ENCODE data around the gene EPHA2. TPM values are rescaled to one million over a fixed set of nuclear protein-coding genes. Genes with fewer than 3 reads are reported as not detected.

The EPHA2 gene
- total and polyA plus RNA-seq, 4 donors, result 17.5 to 35.6 (median 20.5) TPM

DNA sequence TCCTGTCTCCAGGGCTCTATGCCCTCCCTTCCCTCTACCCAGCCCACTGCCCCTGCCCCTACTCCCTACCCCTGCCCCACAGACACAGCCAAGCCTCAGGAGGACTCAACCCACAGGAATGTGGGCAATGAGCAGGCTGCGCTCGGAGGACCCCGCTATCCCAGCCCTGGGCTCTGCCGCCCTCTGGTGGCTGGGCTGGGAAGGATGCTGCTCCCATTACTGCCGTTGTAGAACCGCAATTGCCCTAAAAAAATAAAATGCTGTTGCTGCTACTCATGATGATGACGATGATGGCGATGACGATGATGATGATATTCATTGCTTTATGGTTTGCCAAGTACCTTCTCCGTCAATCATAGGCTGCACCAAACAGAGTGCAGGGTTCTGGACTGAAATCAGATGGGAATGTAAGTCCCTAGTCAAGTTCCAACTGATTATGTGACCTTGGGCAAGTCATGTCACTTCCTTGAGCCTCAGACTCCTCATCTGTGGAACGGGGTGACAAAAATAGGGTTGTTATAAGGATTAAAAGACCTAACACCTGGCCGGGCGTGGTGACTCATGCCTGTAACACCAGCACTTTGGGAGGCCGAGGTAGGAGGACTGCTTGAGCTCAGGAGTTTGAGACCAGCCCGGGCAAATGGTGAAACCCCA lies 32.0 kb upstream of the EPHA2 start:
- DNase-seq (peak; percentile 74 to 81 (median 79)), ATAC-seq (ENCODE audit: insufficient read depth, low FRiP score) (no peak)
- TF ChIP-seq, protein P1, sequence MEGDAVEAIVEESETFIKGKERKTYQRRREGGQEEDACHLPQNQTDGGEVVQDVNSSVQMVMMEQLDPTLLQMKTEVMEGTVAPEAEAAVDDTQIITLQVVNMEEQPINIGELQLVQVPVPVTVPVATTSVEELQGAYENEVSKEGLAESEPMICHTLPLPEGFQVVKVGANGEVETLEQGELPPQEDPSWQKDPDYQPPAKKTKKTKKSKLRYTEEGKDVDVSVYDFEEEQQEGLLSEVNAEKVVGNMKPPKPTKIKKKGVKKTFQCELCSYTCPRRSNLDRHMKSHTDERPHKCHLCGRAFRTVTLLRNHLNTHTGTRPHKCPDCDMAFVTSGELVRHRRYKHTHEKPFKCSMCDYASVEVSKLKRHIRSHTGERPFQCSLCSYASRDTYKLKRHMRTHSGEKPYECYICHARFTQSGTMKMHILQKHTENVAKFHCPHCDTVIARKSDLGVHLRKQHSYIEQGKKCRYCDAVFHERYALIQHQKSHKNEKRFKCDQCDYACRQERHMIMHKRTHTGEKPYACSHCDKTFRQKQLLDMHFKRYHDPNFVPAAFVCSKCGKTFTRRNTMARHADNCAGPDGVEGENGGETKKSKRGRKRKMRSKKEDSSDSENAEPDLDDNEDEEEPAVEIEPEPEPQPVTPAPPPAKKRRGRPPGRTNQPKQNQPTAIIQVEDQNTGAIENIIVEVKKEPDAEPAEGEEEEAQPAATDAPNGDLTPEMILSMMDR (IDR thresholded peaks at IDR 0.05; ENCODE audit: control extremely low read depth, extremely low read depth), result peak; percentile 98
- peaks cover 0 to 8% (median 2%) of the 10 kb centered on the region in 5 donors for H3K4me1 ChIP-seq (ENCODE audit: control insufficient read depth in 5 of 5, insufficient read depth in 5 of 5, low read length in 5 of 5)
- H3K27me3 ChIP-seq (ENCODE audit: control insufficient read depth in 3 of 3, insufficient read depth in 3 of 3, low read length in 2 of 3), result no peaks in the 10 kb centered on the region
- no peak overlapping the region for H3K9ac ChIP-seq (ENCODE audit: insufficient read depth in 1 of 2, low read length in 2 of 2)
- 23 to 28% methylated on average over 15 of the region's 15 CpGs for WGBS, 2 donors
- no peaks in the 10 kb centered on the region for H3K9me3 ChIP-seq (ENCODE audit: control insufficient read depth in 4 of 4, insufficient read depth in 3 of 4, low read length in 3 of 4)
- H3K27ac ChIP-seq (ENCODE audit: low read depth in 1 of 2, low read length in 1 of 2), result no peak overlapping the region
- no peaks in the 10 kb centered on the region for H3K36me3 ChIP-seq (ENCODE audit: control insufficient read depth in 4 of 4, insufficient read depth in 4 of 4, low read length in 4 of 4)
- H3K4me3 ChIP-seq, result no peak overlapping the region

DNA sequence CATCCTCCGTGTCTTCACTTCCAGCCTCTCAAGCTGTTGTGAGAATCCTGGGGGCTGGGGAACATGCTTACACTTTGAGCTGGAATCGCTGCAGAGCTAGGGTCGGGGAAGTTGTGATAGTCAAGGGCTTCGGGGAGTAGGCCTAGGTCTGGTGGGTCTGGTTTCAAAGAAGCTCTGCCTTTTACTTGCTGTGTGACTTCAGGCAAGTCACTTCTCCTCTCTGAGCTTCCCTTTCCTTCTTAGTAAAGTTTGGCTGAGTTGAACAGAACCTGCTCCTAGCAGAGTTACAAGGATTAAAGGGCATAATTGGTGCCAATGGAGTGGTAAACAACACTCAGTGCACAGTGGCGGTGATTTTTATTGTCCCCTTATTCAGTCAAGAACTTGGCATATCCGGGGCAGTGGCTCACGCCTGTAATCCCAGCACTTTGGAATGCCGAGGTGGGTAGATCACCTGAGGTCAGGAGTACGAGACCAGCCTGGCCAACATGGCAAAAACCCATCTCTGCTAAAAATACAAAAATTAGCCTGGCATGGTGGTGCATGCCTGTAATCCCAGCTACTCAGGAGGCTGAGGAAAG lies 30.9 kb upstream of the EPHA2 start:
- H3K27ac ChIP-seq (ENCODE audit: low read depth in 1 of 2, low read length in 1 of 2), result no peak overlapping the region
- 84 to 87% methylated on average over 9 of the region's 9 CpGs for WGBS, 2 donors
- H3K36me3 ChIP-seq (ENCODE audit: control insufficient read depth in 4 of 4, insufficient read depth in 4 of 4, low read length in 4 of 4), result no peaks in the 10 kb centered on the region
- no peak overlapping the region for H3K9ac ChIP-seq (ENCODE audit: insufficient read depth in 1 of 2, low read length in 2 of 2)
- peaks cover 0 to 14% (median 7%) of the 10 kb centered on the region in 5 donors for H3K4me1 ChIP-seq (ENCODE audit: control insufficient read depth in 5 of 5, insufficient read depth in 5 of 5, low read length in 5 of 5)
- no peak for ATAC-seq (ENCODE audit: insufficient read depth, low FRiP score)
- DNase-seq, result no peak
- no peak overlapping the region for H3K4me3 ChIP-seq
- no peaks in the 10 kb centered on the region for H3K27me3 ChIP-seq (ENCODE audit: control insufficient read depth in 3 of 3, insufficient read depth in 3 of 3, low read length in 2 of 3)
- no peaks in the 10 kb centered on the region for H3K9me3 ChIP-seq (ENCODE audit: control insufficient read depth in 4 of 4, insufficient read depth in 3 of 4, low read length in 3 of 4)
- TF ChIP-seq, protein P1 (IDR thresholded peaks at IDR 0.05; ENCODE audit: control extremely low read depth, extremely low read depth), result no peak

DNA sequence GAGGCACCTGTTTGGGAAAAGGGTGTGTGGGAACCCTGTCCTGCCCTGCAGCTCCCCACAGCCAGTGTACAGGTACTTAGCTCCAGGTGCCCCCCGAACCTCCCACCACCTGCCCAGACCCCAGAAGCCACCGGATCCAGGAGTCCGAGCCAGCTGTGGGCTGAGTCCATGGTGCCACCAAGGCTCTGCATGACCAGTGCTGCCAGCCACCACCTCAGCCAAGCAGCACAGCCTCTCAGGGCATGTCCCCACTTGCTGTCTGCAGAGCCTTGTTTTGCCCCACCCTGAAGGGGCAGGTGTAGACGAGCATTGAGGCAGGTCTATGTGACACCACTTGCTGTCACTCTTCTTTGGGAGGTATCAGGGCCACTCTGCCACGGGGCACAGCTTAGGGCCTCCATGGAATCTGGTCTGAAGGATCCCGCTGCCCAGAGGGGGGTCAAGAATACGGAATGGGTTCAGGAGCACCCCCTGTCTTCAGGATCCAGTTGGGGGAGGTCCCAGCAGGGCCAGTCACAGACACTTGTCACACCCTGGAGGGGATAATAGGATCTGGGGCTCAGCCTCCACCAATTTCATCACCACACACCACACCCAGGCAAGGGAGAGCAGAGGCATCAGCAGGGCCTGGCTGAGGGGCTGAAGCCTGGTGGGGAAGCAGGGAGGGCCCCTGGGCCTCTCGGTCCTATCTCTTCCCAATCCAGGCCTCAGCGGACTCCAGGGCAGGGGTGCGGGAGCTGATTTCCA lies 28.9 kb upstream of the EPHA2 start:
- DNase-seq, result no peak
- Histone ChIP-seq H3K4me1 (ENCODE audit: control insufficient read depth in 5 of 5, insufficient read depth in 5 of 5, low read length in 5 of 5) (peaks cover 0 to 15% (median 9%) of the 10 kb centered on the region in 5 donors), H3K9me3 (ENCODE audit: control insufficient read depth in 4 of 4, insufficient read depth in 3 of 4, low read length in 3 of 4) (no peaks in the 10 kb centered on the region), H3K27me3 (ENCODE audit: control insufficient read depth in 3 of 3, insufficient read depth in 3 of 3, low read length in 2 of 3) (no peaks in the 10 kb centered on the region), H3K4me3 (no peak overlapping the region), H3K9ac (ENCODE audit: insufficient read depth in 1 of 2, low read length in 2 of 2) (no peak overlapping the region), H3K36me3 (ENCODE audit: control insufficient read depth in 4 of 4, insufficient read depth in 4 of 4, low read length in 4 of 4) (no peaks in the 10 kb centered on the region), H3K27ac (ENCODE audit: low read depth in 1 of 2, low read length in 1 of 2) (no peak overlapping the region)
- no peak for ATAC-seq (ENCODE audit: insufficient read depth, low FRiP score)
- WGBS, 2 donors, result 90 to 93% methylated on average over 10 of the region's 10 CpGs
- TF ChIP-seq, protein P1 (IDR thresholded peaks at IDR 0.05; ENCODE audit: control extremely low read depth, extremely low read depth), result no peak

Measured in lung (tissue), 12 donors.